Endodermal cell (in vitro differentiated cells): ENCODE data around the gene USP24. TPM values are rescaled to one million over a fixed set of nuclear protein-coding genes. Genes with fewer than 3 reads are reported as not detected.

Experiments
- DNase-seq: peaks from one replicate; pipeline ENCODE4 v3.0.0-alpha.2; 2017
- H3K27ac ChIP-seq: 2 replicates; pipeline ENCODE4 v1.5.1; 2013; ENCODE audit warnings: mild to moderate bottlenecking, low read depth, low read length, moderate library complexity
- H3K27me3 ChIP-seq: 2 replicates; pipeline ENCODE4 v1.6.1; 2013; ENCODE audit warnings: mild to moderate bottlenecking, low read length, moderate library complexity; ENCODE audit not compliant: insufficient read depth, control insufficient read depth, poor library complexity, severe bottlenecking
- H3K36me3 ChIP-seq: 2 replicates; pipeline ENCODE4 v1.7.0; 2013; ENCODE audit warnings: mild to moderate bottlenecking, low read length, moderate library complexity; ENCODE audit not compliant: control insufficient read depth, insufficient read depth
- H3K4me1 ChIP-seq: one replicate; pipeline ENCODE4 v1.7.0; 2013; ENCODE audit warnings: low read length; ENCODE audit not compliant: control insufficient read depth, insufficient read depth
- H3K4me3 ChIP-seq: 2 replicates; pipeline ENCODE4 v1.5.1; 2013; ENCODE audit warnings: mild to moderate bottlenecking, low read length, moderate library complexity
- H3K9ac ChIP-seq: 2 replicates; pipeline ENCODE4 v1.6.1; 2013; ENCODE audit warnings: mild to moderate bottlenecking, low read length, moderate library complexity; ENCODE audit not compliant: poor library complexity, severe bottlenecking; ENCODE audit errors: extremely low read depth
- H3K9me3 ChIP-seq: 2 replicates; pipeline ENCODE4 v1.6.1; 2013; ENCODE audit warnings: mild to moderate bottlenecking, low read length, moderate library complexity; ENCODE audit not compliant: control insufficient read depth
- H3K27ac Mint-ChIP-seq: 2 replicates; pipeline ENCODE4 v1.8.0; 2020; ENCODE audit warnings: mixed read lengths
- H3K27me3 Mint-ChIP-seq: 2 replicates; pipeline ENCODE4 v1.8.0; 2021; ENCODE audit warnings: mild to moderate bottlenecking, mixed read lengths; ENCODE audit not compliant: insufficient read depth
- H3K36me3 Mint-ChIP-seq: 2 replicates; pipeline ENCODE4 v1.8.0; 2020; ENCODE audit warnings: low read depth, mixed read lengths
- H3K4me1 Mint-ChIP-seq: 2 replicates; pipeline ENCODE4 v1.8.0; 2020; ENCODE audit warnings: mixed read lengths
- H3K4me3 Mint-ChIP-seq: 2 replicates; pipeline ENCODE4 v1.8.0; 2020; ENCODE audit warnings: mild to moderate bottlenecking, moderate library complexity, mixed read lengths
- H3K9me3 Mint-ChIP-seq: 2 replicates; pipeline ENCODE4 v1.8.0; 2020; ENCODE audit warnings: mild to moderate bottlenecking, mixed read lengths
- WGBS, 2 experiments: methylation state at CpG; one replicate each; pipeline versions ENCODE4 v1.1.5 to v1.1.7; 2013; ENCODE audit warnings: missing lambda C conversion rate in 2 of 2, mixed read lengths in 1 of 2; ENCODE audit not compliant: insufficient coverage in 1 of 2, insufficient read length in 1 of 2; 5-methylcytosine and 5-hydroxymethylcytosine counted together
- total RNA-seq, 2 donors: library from RNA; stranded (reverse); fragmentation: NEBNext Ultra II Directional in 1 of 2; extraction: Animal tissue kit (Norgen Biotek cat#: 25700) in 1 of 2; gene quantifications; 2 replicates in 1 of 2; 3 replicates in 1 of 2; pipeline ENCODE4 v1.2.1, GENCODE V29; 2021
- TF ChIP-seq, protein P1 (sequence below): fragments of 200-600 bp; sonication (generic); conservative IDR thresholded peaks from 2 replicates; pipeline ENCODE4 v1.5.0; 2021; ENCODE audit warnings: antibody characterized with exemption, mild to moderate bottlenecking

USP24 gene
- total RNA-seq, 2 donors from 2014 or later, result 68.2 to 71.5 TPM

DNA sequence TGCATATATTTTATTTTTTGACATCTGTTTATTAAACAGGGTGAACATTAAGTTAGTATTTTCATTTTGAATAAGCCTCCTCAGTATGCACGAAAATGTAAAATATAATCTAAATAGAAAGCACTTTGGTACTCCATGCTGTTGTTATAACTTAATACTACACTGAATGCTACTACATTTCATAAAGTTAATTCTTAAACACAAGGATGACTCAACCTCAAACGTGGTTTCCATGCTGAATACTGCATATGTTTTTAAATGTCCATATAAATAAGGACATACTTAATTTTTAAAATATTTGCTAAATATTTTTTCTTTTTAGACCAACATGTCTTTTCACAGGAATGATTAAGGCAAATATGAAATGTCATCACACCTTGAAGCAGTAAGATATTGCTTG, 83.9 kb downstream of the USP24 start:
- no peak overlapping the region for H3K27ac Mint-ChIP-seq
- Histone ChIP-seq H3K27me3 (no peaks in the 10 kb centered on the region), H3K4me3 (no peak overlapping the region), H3K4me1 (no peaks in the 10 kb centered on the region), H3K27ac (no peak overlapping the region), H3K9me3 (no peaks in the 10 kb centered on the region), H3K36me3 (peaks cover 84% of the 10 kb centered on the region), H3K9ac (no peak overlapping the region)
- 100% methylated on average over 1 of the region's 2 CpGs; no CpG with 5 or more reads in 1 of the 2 experiments for WGBS, 2 experiments
- TF ChIP-seq, protein P1, sequence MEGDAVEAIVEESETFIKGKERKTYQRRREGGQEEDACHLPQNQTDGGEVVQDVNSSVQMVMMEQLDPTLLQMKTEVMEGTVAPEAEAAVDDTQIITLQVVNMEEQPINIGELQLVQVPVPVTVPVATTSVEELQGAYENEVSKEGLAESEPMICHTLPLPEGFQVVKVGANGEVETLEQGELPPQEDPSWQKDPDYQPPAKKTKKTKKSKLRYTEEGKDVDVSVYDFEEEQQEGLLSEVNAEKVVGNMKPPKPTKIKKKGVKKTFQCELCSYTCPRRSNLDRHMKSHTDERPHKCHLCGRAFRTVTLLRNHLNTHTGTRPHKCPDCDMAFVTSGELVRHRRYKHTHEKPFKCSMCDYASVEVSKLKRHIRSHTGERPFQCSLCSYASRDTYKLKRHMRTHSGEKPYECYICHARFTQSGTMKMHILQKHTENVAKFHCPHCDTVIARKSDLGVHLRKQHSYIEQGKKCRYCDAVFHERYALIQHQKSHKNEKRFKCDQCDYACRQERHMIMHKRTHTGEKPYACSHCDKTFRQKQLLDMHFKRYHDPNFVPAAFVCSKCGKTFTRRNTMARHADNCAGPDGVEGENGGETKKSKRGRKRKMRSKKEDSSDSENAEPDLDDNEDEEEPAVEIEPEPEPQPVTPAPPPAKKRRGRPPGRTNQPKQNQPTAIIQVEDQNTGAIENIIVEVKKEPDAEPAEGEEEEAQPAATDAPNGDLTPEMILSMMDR, result no peak
- no peak for DNase-seq
- H3K27me3 Mint-ChIP-seq, result no peaks in the 10 kb centered on the region
- H3K9me3 Mint-ChIP-seq, result no peaks in the 10 kb centered on the region
- H3K4me1 Mint-ChIP-seq, result no peaks in the 10 kb centered on the region
- H3K36me3 Mint-ChIP-seq, result peaks cover 69% of the 10 kb centered on the region
- H3K4me3 Mint-ChIP-seq, result no peak overlapping the region

GRCh38 chr1:55129194-55129728, 85.9 kb downstream of the USP24 start:
- Histone ChIP-seq H3K27me3 (no peaks in the 10 kb centered on the region), H3K9me3 (no peaks in the 10 kb centered on the region), H3K4me3 (no peak overlapping the region), H3K4me1 (no peaks in the 10 kb centered on the region), H3K27ac (no peak overlapping the region), H3K9ac (no peak overlapping the region), H3K36me3 (peaks cover 83% of the 10 kb centered on the region)
- TF ChIP-seq, protein P1, result no peak
- DNase-seq, result no peak
- Mint-ChIP-seq H3K27me3 (no peaks in the 10 kb centered on the region), H3K9me3 (no peaks in the 10 kb centered on the region), H3K27ac (no peak overlapping the region), H3K36me3 (peaks cover 81% of the 10 kb centered on the region), H3K4me1 (no peaks in the 10 kb centered on the region), H3K4me3 (no peak overlapping the region)
- 95 to 100% methylated on average over 2 to 3 of the region's 4 CpGs for WGBS, 2 experiments

DNA sequence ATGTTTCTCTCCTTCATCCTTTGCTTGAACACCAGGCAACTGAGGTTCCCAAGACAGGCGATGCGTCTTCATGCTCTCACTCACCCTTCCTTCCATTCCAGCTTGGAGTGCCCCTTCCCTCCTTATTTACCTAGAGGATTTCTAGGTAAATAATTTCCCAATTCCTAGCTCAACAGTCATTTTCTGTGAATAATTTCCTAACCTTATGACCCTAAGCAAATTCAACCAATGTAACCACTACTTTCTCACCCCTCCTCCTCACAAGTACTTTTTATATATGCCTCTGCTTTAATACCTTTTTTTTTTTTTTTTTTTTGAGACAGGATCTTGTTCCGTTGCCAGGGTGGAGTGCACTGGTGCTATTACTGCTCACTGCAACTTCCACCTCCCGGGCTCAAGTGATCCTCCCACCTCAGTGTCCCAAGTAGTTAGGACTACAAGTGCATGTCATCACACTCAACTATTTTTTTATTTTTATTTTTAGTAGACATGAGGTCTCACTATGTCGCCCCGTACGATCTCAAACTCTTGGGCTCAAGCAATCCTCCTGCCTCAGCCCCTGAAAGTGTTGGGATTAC, 86.7 kb downstream of the USP24 start:
- Mint-ChIP-seq H3K27me3 (no peaks in the 10 kb centered on the region), H3K4me1 (no peaks in the 10 kb centered on the region), H3K4me3 (no peak overlapping the region), H3K36me3 (peaks cover 79% of the 10 kb centered on the region), H3K27ac (no peak overlapping the region), H3K9me3 (no peaks in the 10 kb centered on the region)
- DNase-seq, result no peak
- WGBS, 2 experiments, result 98 to 100% methylated on average over 2 to 7 of the region's 7 CpGs
- Histone ChIP-seq H3K27ac (no peak overlapping the region), H3K4me1 (no peaks in the 10 kb centered on the region), H3K4me3 (no peak overlapping the region), H3K27me3 (no peaks in the 10 kb centered on the region), H3K9ac (no peak overlapping the region), H3K9me3 (no peaks in the 10 kb centered on the region), H3K36me3 (peaks cover 83% of the 10 kb centered on the region)
- TF ChIP-seq, protein P1, result no peak
